Measurements from ENCODE around the gene CIAO3.

DNA sequence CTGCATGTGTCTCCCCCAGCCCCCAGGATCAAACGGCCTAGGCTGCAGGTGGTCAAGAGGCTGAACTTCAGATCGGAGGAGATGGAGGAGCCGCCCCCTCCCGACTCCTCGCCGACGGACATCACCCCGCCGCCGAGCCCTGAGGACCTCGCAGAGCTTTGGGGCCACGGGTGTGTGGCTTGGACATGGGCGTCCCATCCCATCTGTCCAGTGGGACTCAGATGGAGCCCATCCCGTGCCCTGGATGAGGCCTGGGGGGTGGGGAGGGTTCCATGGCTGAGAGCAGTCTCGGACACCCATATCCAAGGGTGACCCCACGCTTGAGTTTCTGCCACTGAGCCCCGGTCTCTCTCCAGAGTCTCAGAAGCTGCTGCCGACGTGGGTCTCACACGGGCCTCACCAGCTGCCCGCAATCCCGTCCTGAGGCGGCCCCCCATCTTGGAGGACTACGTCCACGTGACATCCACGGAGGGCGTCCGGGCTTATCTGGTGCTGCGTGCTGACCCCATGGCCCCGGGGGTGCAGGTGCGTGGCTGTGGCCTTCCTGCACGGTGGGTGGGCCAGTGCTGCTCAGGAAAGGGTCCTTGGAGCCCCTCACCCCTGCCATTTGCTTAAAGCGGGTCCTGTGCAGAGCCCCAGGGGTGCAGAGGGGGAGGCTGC is 48.5 kb upstream of the CIAO3 start:
- TF ChIP-seq POLR2A (IDR thresholded peaks at IDR 0.05; ENCODE audit: borderline replicate concordance, extremely low read depth, insufficient read depth, insufficient read length) = no peak
- no peak for TF ChIP-seq CEBPB (IDR thresholded peaks at IDR 0.05; ENCODE audit: low read depth)
- TF ChIP-seq, protein P1, sequence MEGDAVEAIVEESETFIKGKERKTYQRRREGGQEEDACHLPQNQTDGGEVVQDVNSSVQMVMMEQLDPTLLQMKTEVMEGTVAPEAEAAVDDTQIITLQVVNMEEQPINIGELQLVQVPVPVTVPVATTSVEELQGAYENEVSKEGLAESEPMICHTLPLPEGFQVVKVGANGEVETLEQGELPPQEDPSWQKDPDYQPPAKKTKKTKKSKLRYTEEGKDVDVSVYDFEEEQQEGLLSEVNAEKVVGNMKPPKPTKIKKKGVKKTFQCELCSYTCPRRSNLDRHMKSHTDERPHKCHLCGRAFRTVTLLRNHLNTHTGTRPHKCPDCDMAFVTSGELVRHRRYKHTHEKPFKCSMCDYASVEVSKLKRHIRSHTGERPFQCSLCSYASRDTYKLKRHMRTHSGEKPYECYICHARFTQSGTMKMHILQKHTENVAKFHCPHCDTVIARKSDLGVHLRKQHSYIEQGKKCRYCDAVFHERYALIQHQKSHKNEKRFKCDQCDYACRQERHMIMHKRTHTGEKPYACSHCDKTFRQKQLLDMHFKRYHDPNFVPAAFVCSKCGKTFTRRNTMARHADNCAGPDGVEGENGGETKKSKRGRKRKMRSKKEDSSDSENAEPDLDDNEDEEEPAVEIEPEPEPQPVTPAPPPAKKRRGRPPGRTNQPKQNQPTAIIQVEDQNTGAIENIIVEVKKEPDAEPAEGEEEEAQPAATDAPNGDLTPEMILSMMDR (IDR thresholded peaks at IDR 0.05 in 2 of 3, conservative IDR thresholded peaks at IDR 0.05 in 1 of 3; ENCODE audit: borderline replicate concordance in 1 of 3, insufficient read depth in 1 of 3, low read depth in 2 of 3, low read length in 2 of 3) = no peak
- no peak for TF ChIP-seq YY1 (IDR thresholded peaks at IDR 0.05; ENCODE audit: extremely low read depth, insufficient replicate concordance, low read depth, low read length)
- TF ChIP-seq RAD21 (IDR thresholded peaks at IDR 0.05; ENCODE audit: low read depth) = no peak
- TF ChIP-seq EZH2 (IDR thresholded peaks at IDR 0.05) = no peak
- TF ChIP-seq SRF (IDR thresholded peaks at IDR 0.05; ENCODE audit: low read depth) = no peak
- TF ChIP-seq FOSL1 (IDR thresholded peaks at IDR 0.05; ENCODE audit: low read depth) = no peak
- no peak for TF ChIP-seq EGR1 (IDR thresholded peaks at IDR 0.05; ENCODE audit: low read depth)
- no peak for TF ChIP-seq SIN3A (IDR thresholded peaks at IDR 0.05; ENCODE audit: low read depth)
- TF ChIP-seq POLR2AphosphoS5 (IDR thresholded peaks at IDR 0.05; ENCODE audit: low read depth, low read length) = no peak
- TF ChIP-seq, protein P2, sequence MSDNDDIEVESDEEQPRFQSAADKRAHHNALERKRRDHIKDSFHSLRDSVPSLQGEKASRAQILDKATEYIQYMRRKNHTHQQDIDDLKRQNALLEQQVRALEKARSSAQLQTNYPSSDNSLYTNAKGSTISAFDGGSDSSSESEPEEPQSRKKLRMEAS (IDR thresholded peaks at IDR 0.05) = no peak
- TF ChIP-seq, protein P3, sequence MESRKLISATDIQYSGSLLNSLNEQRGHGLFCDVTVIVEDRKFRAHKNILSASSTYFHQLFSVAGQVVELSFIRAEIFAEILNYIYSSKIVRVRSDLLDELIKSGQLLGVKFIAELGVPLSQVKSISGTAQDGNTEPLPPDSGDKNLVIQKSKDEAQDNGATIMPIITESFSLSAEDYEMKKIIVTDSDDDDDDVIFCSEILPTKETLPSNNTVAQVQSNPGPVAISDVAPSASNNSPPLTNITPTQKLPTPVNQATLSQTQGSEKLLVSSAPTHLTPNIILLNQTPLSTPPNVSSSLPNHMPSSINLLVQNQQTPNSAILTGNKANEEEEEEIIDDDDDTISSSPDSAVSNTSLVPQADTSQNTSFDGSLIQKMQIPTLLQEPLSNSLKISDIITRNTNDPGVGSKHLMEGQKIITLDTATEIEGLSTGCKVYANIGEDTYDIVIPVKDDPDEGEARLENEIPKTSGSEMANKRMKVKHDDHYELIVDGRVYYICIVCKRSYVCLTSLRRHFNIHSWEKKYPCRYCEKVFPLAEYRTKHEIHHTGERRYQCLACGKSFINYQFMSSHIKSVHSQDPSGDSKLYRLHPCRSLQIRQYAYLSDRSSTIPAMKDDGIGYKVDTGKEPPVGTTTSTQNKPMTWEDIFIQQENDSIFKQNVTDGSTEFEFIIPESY (IDR thresholded peaks at IDR 0.05; ENCODE audit: extremely low read depth, insufficient replicate concordance, low read length) = no peak
